Left lobe of liver (tissue), 2 donors: ENCODE results near the gene CCDC169. TPM values are rescaled to one million over a fixed set of nuclear protein-coding genes. Genes with fewer than 3 reads are reported as not detected.

Experiments
- ATAC-seq: fragments of 200-7000 bp; cut with Tn5 transposase; one replicate; pipeline ENCODE4 v1.9.1; 2020; ENCODE audit warnings: mild to moderate bottlenecking, moderate library complexity
- DNase-seq: peaks from one replicate; pipeline ENCODE4 v3.0.0-alpha.2; 2020; ENCODE audit warnings: low spot score
- total RNA-seq: library from RNA; stranded (reverse); gene quantifications from one replicate; pipeline ENCODE4 v1.2.1, GENCODE V29; 2021
- donor health status: DM: no; HTN: no; CAD: no; lungs with moderate emphysema.
- donor health status: DM: no; HTN: yes; CAD: no.

CCDC169 gene
- total RNA-seq, 1 donor from 2014 or later: 0.08 TPM

DNA sequence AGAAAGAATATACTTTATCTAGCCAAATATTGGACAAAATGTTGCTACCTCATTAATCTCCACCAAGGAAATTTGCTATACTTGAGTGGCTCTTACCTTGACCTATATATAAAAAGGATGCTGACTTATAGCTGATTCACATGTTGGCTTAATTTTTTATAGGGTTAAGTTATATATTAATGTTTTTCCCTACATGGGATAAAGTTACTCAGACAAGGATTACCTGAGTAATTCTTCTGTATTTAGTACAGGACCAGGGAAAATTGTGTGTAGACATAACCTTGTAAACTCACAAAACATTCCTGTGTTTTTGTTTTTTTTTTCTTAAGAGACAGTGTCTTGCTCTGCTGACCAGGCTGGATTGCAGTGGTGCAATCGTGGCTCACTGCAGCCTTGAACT is 52.6 kb downstream of the CCDC169 start:
- no peak for ATAC-seq
- DNase-seq: no peak

DNA sequence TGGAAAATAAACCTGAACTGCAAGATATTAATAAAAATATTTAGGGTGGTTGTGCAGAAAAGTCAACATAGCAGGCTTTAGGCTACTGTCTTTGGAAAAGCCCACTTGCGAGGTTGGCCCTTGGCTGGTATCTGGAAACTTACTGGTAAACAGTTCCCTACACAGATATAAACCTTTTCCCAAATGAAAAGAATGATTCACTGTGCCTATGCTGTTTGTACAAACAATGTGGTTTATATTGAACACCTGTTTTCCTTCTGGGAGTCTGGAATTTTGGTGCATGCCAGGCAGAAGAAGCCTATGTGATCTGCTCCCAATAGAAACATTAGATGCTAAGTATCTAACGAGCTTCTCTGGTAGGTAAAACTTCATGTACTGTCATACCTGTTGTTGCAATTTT is 53.5 kb downstream of the CCDC169 start:
- no peak for DNase-seq
- ATAC-seq: no peak

DNA sequence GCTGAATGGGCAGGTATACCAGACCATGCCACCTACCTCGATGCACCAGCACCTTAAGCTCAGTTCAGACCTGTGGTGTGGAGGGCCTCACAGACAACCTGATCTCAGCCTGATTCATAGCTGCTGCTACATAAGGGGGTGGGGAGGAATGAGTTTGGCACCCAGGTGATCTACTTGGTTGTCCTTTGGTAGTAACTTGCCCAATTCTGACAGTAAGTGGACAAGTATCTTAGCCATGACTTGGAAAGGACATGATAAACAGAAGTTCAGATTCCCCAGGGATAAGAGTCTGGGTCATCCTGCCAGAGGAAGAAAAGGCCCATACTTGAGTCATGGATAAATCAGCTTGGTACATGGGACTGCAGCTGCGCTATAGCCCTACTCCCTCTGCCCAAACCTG is 54.9 kb downstream of the CCDC169 start:
- DNase-seq: no peak
- no peak for ATAC-seq

DNA sequence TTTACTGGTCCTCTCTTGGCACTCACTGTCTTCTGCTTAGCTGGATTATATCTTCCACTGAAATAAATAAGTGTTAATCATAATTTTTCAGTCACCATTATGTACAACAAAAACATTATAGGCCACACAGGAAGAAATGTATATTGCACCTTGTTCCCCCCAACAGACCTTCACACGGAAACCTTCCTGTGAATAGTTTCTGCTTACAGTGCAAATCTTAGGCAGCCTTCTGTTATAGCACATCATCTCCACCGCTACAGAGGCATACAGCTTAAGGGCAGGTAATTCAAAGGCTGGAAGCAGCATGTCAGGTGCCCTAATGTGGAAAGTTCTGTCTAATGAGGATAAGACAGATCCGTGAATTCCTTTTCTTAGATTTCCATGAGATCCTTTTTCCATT is 66.4 kb downstream of the CCDC169 start:
- ATAC-seq: no peak
- no peak for DNase-seq

DNA sequence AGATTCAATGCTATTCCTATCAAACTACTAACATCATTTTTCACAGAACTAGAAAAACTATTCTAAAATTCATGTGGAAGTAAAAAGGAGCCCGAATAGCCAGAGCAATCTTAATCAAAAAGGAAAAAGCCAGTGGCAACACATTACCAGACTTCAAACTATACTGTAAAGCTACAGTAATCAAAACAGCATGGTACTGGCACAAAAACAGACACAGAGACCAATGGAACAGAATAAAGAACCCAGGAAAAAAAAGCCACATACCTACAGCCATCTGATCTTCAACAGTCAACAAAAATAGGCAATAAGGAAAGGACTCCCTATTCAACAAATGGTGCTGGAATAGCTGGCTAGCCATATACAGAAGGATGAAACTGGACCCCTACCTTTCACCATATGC is 72.9 kb downstream of the CCDC169 start:
- ATAC-seq: no peak
- no peak for DNase-seq

DNA sequence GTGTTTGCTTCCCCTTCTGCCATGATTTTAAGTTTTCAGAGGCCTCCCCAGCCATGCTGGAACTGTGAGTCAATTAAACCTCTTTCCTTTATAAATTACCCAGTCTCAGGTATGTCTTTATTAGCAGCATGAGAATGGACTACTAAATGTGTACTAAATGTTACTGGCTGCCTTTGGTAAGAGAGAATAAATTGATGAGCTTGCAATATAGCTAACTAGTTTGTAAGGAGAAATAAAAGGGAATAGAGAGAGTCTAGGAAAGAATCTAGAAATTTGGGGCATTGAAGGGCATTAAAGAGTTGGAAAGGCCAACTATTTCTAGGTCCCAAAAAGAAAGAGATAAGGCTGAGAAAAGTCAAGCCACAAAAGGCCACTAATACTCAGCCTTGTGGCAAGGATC is 77.7 kb downstream of the CCDC169 start:
- DNase-seq (no peak), ATAC-seq (no peak)

DNA sequence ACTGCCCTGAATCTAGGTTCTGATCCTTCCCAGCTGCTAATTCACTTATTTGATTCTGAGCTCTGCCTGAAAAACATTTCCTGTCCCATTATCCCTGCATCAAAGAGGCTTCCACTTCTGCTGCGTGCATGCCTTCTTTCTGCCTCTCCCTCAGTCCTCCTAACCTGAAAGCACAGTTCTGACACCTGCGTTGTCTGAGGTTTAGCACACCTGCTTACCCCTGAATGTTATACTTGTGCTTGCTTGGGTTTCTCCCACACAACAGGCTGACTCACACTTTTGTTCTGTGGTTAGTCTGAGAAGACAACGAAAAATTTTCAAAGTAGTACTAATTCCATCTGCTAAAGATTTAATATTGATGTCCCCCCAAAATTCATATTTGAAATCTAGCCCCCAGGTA is 80.2 kb downstream of the CCDC169 start:
- ATAC-seq (no peak), DNase-seq (no peak)

DNA sequence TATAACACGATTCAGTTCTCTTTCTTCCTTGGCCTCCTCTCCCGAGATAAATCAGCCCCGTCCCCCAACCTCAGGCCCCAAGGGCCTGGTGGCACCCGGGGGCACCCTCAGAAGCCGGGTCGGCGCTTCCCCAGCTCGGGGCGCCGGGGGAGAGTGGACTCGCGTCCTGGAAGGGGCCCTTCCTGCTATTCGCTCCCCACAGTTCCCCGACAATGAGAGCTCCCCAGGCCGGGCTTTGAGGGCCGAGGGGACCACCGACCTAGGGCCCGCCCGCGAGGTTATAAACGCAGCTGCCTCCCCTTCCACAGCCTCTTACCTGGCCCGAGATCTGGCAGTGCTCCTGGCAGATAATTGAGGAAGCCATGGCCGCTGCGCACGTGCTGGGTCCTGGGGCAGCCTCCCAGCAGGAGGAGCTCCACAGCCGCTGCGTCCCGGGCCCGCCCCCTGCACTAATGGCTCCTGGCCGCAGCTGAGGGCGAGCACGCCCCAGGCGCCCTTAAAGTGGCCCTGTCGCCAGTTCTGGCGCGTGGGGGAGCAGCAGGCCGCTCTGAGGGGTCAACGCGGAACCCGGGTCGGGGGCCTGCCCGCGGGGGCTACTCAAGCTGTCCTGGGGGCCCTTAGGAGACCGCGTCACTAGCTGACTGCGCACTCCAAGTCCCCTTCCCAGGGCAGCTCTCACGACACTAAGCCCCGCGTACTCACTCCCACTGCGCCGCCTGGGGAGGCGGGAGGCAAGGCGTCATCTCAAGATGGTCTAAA is 83.3 kb downstream of the CCDC169 start, which contains the start of gene SOHLH2:
SOHLH2 (minus strand) TSS at position 394 of the 759 bp plus-strand sequence; CDS start at position 364, 30 bp downstream.
- ATAC-seq (no peak), DNase-seq (no peak)

DNA sequence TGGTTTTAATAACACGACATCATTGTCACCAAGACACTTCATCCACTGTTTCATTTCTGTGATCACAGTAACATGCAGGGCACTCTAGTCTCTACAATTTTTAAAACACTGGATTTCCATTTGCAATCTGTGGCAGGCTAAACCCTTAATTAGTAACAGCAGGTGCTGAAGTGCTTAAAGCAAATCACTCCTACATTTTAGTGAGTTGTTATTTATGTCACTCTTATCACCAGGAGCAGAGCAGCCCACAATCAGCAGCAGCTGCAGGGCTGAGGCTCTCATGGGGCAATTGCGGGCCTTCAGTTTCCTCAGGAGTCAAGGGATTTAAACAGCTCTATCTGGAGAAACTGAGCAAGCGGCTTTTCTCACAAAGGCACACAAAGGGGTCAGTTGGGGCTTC is 84.8 kb downstream of the CCDC169 start:
- DNase-seq: no peak
- ATAC-seq: no peak

DNA sequence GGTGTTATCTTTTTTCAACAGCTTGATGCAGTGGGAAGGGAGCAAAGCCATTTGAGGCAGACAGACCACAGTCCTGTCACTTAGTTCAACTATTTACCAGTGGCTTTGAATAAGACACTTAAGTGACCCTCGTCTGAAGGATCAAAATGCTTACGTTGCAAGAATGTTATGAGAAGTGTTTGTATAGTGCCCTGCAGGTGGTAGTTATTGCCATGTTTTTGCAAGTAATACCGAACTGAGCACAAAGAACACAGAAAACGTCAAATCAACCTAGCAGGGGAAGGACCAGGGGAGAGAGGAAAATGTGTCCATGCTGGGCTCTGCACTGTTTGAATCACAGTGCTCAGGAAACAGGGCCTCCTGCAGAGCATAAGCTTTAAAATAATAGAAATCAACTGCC is 86.0 kb downstream of the CCDC169 start:
- DNase-seq (no peak), ATAC-seq (no peak)

DNA sequence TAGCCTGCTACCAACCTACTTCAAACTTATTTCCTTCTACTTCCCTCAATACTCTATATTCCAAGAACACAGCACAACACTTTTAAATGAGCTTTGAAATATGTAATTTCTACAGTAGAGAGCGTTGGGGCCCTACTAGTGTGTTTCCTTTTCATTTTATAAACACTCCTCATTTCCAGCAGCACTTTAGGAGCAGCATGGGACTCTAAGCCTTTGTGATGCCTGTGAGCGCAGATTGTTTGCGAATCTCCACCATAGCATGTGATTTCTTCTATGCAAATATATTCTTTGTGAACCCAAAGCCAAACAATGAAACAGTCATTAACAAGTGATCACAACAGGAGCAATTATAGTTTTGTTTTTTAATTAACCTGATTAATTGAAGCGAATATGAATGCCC is 86.9 kb downstream of the CCDC169 start:
- no peak for ATAC-seq
- DNase-seq: no peak

DNA sequence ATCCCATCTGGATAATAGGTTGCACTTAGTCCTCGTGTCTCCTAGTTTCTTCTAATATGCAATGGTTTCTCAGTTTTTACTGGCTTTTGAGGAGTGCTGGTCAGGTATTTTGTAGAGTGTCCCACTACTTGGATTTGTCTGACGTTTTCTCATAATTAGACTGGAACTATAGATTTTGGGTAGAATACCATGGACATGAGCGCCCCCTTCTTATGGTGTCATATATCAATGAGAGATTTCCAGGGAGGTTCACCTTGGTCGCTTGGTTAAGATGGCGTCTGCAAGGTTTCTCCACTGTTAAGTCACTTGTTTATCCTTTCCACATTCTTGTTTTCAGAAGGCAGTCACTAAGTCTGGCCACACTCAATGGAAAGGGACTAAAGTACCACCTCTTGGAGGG is 89.9 kb downstream of the CCDC169 start:
- DNase-seq (no peak), ATAC-seq (no peak)

DNA sequence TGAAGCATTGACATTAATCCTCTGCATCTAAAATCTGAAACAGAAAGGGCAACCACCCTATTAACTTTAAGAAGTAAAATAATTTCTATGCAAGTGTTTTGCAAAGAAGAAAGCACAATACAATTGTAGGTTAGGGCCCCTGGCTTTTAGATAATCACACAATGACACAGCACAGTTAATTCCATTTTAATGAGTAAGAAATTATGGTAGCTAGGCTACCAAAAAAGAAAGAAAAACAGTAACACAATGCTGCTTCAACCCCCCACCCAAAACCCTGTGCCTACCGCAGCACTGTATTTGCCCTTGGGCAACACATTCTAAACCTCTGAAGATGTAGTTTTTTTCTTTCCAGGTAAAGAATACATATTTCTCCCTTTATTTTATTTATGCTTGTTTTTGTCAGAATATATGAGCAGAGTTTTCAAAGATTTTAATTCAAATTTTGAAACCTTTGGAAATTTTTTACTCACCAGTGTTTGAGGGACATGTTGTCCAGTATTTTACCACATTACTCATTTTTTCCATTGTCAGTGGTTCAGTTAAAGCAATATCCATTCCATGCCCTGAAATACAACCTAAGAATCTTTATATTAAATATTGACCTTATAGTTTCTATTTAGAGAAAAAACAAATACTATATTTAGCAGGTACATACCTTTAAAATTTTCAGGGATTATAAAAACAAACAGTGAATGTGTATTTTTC is 104.3 kb downstream of the CCDC169 start:
- no peak for DNase-seq
- no peak for ATAC-seq

DNA sequence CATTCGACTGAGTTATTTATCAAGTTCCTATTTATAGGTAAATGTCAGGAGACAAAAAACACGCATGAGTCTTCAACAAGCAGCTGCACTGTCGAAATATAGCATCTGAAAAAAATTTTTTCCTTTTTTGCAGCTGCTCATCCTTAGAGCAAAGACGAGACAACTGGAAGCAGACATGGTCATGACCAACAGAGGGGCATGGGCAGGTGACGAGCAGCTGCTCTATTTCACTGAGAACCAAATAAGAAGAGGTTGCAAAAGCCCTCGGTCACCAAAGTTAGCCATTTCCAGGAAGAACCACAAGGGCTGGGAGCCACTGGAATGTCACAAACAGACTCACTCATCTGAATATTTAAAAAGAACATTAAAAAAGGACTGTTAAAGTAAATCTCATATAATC is 105.4 kb downstream of the CCDC169 start:
- DNase-seq (no peak), ATAC-seq (no peak)

DNA sequence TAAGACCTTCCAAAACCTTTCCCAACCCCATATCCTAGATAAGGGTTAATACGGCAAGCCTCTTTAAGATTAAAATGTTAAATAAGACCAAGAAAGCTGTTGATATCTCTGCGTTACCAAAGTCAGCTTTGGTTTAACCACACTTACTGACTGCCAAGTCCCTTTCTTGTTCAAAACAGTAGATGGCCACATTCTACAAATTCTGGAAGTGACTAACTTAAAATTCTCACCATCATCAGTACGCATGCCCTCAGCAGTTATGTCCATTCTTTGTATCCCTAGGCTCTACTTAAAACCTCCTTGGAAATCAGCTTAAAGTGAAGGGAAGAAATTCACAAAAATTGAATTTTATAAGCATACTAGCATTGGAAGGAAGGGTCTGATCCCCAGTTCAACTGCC is 106.8 kb downstream of the CCDC169 start:
- ATAC-seq (no peak), DNase-seq (no peak)

DNA sequence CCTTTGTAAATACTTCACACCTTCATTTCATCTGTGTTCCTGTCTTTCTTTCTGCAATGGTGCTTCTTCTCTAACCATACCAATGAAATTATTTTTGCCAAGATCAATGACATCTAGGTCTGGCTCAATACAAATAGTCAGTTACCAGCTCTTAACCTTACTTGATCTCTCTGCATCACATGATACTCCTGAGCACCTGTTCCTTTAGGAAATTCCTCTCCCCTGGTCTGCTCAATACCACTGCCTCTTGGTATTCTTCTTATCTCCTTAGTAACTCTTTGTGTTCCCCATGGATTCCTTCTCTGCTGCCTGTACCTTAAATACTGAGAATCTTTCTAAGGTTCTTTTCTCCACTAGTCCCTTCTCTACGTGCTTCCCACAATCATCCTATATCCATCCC is 109.2 kb downstream of the CCDC169 start:
- no peak for ATAC-seq
- DNase-seq: no peak

DNA sequence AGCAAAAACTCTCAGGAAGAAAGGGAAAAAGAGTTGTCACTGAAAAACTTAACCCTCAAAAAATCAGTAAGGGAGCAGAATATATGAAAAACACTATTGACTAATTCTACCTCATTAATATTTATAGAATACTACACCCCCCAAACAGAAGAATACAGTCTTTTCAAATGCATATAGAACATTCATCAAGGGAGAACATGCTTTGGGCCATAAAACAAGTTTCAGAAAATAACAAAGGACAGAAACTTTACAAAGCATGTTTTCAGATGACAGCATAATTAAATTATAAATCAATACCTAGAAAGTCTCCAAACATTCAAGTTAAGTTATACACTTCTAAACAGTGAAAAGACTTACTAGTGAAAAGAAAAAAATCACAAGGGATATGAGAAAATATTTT is 113.7 kb downstream of the CCDC169 start:
- no peak for ATAC-seq
- DNase-seq: no peak

Other genes with a start within 250 kb of the CCDC169 start
- not detected for gene DCLK1, start 166.4 kb downstream of the CCDC169 start, total RNA-seq
- gene SOHLH2, start 83.3 kb downstream of the CCDC169 start, total RNA-seq: not detected
- 14.6 TPM for gene SPART, start 48.6 kb upstream of the CCDC169 start, total RNA-seq
- 0.10 TPM for gene CCNA1, start 134.7 kb upstream of the CCDC169 start, total RNA-seq